Astrocyte (in vitro differentiated cells and primary cell): Measurements from ENCODE around the gene TCAIM. TPM values are rescaled to one million over a fixed set of nuclear protein-coding genes. Genes with fewer than 3 reads are reported as not detected.
"Not testable (repeated sequence)": the region's sequence is repeated elsewhere in the genome, so short reads cannot be mapped to it uniquely, and the experiment has no call there.

ENCODE experiments used
- DNase-seq: peaks from one replicate; pipeline ENCODE4 v3.0.0-alpha.2; 2010; ENCODE audit warnings: low read depth
- FAIRE-seq: peaks from 2 replicates; lab custom pipeline; 2011; peaks lifted over from hg19 to GRCh38; lab: Jason Lieb, UNC
- H2AFZ ChIP-seq: 2 replicates; pipeline ENCODE4 v1.6.0; 2012; ENCODE audit warnings: low read depth, low read length, inconsistent platforms
- H3K27ac ChIP-seq: 2 replicates; pipeline ENCODE4 v1.5.1; 2011; ENCODE audit warnings: low read depth, low read length, inconsistent platforms
- H3K27me3 ChIP-seq: 2 replicates; pipeline ENCODE4 v1.6.0; 2011; ENCODE audit warnings: low read length, inconsistent platforms; ENCODE audit not compliant: insufficient read depth
- H3K36me3 ChIP-seq: 2 replicates; pipeline ENCODE4 v1.5.1; 2011; ENCODE audit warnings: low read length, inconsistent platforms; ENCODE audit not compliant: insufficient read depth
- H3K4me1 ChIP-seq: 2 replicates; pipeline ENCODE4 v1.5.1; 2011; ENCODE audit warnings: low read length, inconsistent platforms; ENCODE audit not compliant: insufficient read depth
- H3K4me2 ChIP-seq: 2 replicates; pipeline ENCODE4 v1.6.0; 2012; ENCODE audit warnings: low read length, inconsistent platforms
- H3K4me3 ChIP-seq: 2 replicates; pipeline ENCODE4 v1.5.1; 2011; ENCODE audit warnings: low read depth, mild to moderate bottlenecking, low read length, inconsistent platforms; ENCODE audit not compliant: insufficient read depth
- H3K79me2 ChIP-seq: 2 replicates; pipeline ENCODE4 v1.6.0; 2012; ENCODE audit warnings: mild to moderate bottlenecking, low read length, inconsistent platforms; ENCODE audit not compliant: insufficient read depth
- H3K9ac ChIP-seq: 2 replicates; pipeline ENCODE4 v1.6.0; 2012; ENCODE audit warnings: mild to moderate bottlenecking, low read length, inconsistent platforms
- H3K9me3 ChIP-seq: 2 replicates; pipeline ENCODE4 v1.5.1; 2012; ENCODE audit warnings: low read depth, mild to moderate bottlenecking, low read length, inconsistent platforms; ENCODE audit not compliant: insufficient read depth
- H4K20me1 ChIP-seq: 2 replicates; pipeline ENCODE4 v1.6.0; 2012; ENCODE audit warnings: low read length, inconsistent platforms; ENCODE audit not compliant: insufficient read depth
- H3K27ac Mint-ChIP-seq: one replicate; pipeline ENCODE4 v1.8.0; 2021; ENCODE audit warnings: mild to moderate bottlenecking, mixed read lengths; ENCODE audit not compliant: unreplicated experiment
- H3K27me3 Mint-ChIP-seq: one replicate; pipeline ENCODE4 v1.8.0; 2021; ENCODE audit warnings: low read depth, mixed read lengths; ENCODE audit not compliant: unreplicated experiment
- H3K36me3 Mint-ChIP-seq: one replicate; pipeline ENCODE4 v1.8.0; 2021; ENCODE audit warnings: low read depth, mixed read lengths; ENCODE audit not compliant: unreplicated experiment
- H3K4me1 Mint-ChIP-seq: one replicate; pipeline ENCODE4 v1.8.0; 2021; ENCODE audit warnings: low read depth, mixed read lengths; ENCODE audit not compliant: unreplicated experiment
- H3K4me3 Mint-ChIP-seq: one replicate; pipeline ENCODE4 v1.8.0; 2021; ENCODE audit warnings: mild to moderate bottlenecking, moderate library complexity, mixed read lengths; ENCODE audit not compliant: unreplicated experiment
- H3K9me3 Mint-ChIP-seq: one replicate; pipeline ENCODE4 v1.8.0; 2021; ENCODE audit warnings: mild to moderate bottlenecking, mixed read lengths; ENCODE audit not compliant: unreplicated experiment
- CTCF ChIP-seq: IDR thresholded peaks from 2 replicates; pipeline ENCODE4 v1.5.1; 2011; ENCODE audit warnings: low read depth, mild to moderate bottlenecking, inconsistent platforms, low read length, moderate library complexity; ENCODE audit not compliant: insufficient read depth
- EZH2 ChIP-seq: IDR thresholded peaks from 2 replicates; pipeline ENCODE4 v1.6.1; 2012; ENCODE audit warnings: mild to moderate bottlenecking, low read length, inconsistent platforms; ENCODE audit not compliant: insufficient read depth
- total RNA-seq: library from RNA; stranded (reverse); gene quantifications from 2 replicates; pipeline ENCODE4 v1.2.1, GENCODE V29; 2021

The TCAIM gene
- total RNA-seq, 1 donor from 2014 or later: 25.5 TPM

DNA sequence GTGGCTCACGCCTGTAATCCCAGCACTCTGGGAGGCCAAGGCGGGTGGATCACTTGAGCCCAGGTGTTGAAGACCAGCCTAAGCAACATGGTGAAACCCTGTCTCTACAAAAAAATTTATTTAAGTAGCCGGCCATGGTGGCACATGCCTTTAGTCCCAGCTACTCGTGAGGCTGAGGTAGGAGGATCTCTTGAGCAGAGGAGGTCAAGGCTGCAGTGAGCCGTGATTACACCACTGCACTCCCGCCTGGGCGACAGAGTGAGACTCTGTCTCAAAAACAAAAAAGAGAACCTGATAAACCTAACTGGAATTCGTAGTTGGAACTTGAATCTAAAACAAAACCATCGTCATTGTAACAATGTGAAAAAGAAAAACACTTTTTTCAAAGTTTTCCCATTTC is 57.1 kb downstream of the TCAIM start:
- no peak for FAIRE-seq
- H3K4me3 ChIP-seq: no peak overlapping the region

DNA sequence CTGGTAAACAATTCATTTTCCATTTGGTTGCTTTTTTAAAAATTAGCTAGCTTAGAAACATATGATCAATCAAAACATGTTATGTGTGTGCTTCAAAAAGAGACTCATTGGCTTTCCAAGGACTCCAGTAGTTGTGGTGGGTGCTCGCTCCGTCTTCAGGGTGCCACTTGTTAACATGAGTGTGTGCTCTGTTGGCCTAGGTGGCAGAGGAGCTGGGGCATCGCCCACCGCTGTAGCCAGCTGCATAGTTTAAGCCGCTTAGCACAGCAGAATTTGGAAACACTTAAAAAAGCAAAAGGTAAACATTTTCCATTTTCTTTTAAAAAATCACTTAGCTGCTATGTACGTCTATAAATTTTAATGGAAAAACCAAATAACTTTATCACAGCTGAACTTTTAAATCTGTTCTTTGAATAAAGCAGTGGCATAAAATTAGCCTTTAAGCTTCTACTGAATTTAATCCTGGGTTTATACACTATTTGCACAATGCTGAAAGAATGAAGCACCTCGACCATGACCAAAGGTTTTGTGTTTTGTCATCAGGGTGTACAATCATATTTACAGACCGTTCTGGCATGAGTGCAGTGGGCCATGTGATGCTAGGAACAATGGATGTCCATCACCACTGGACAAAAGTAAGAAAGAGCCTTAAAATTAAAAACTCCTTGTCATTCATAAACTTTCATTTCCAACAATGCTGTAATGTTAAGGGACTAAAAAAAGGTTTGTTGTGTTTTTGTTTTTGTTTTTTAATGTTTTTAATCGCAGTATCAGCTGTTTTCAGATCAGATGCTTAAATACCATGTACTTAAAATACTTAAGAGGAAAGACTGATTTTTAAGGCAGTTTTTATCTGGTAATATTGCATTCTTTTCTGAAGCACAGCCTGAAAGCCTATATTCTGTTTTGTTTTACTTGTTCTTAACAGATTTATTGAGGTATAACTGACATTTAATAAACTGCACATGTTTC is 57.9 kb downstream of the TCAIM start:
- Mint-ChIP-seq H3K36me3 (no peaks in the 10 kb centered on the region), H3K27me3 (no peaks in the 10 kb centered on the region), H3K4me3 (no peak overlapping the region), H3K9me3 (peaks cover 1% of the 10 kb centered on the region), H3K4me1 (no peaks in the 10 kb centered on the region), H3K27ac (no peak overlapping the region)
- H3K36me3 ChIP-seq: no peaks in the 10 kb centered on the region
- no peak overlapping the region for H3K9ac ChIP-seq
- no peaks in the 10 kb centered on the region for H3K9me3 ChIP-seq
- TF ChIP-seq CTCF (no peak), EZH2 (no peak)
- H3K27ac ChIP-seq: no peak overlapping the region
- no peaks in the 10 kb centered on the region for H3K79me2 ChIP-seq
- H3K27me3 ChIP-seq: no peaks in the 10 kb centered on the region
- H2AFZ ChIP-seq: no peak overlapping the region
- H3K4me2 ChIP-seq: no peak overlapping the region
- H4K20me1 ChIP-seq: no peaks in the 10 kb centered on the region
- no peak for DNase-seq
- no peaks in the 10 kb centered on the region for H3K4me1 ChIP-seq
- H3K4me3 ChIP-seq: no peak overlapping the region
- FAIRE-seq: no peak

More for the DNA sequence above, 57.1 kb downstream of the TCAIM start:
- Histone ChIP-seq H3K27me3 (no peaks in the 10 kb centered on the region), H3K4me1 (no peaks in the 10 kb centered on the region), H3K36me3 (no peaks in the 10 kb centered on the region), H3K4me2 (no peak overlapping the region), H3K79me2 (no peaks in the 10 kb centered on the region), H3K27ac (no peak overlapping the region), H3K9me3 (no peaks in the 10 kb centered on the region), H2AFZ (no peak overlapping the region), H4K20me1 (no peaks in the 10 kb centered on the region), H3K9ac (no peak overlapping the region)
- Mint-ChIP-seq H3K36me3 (no peaks in the 10 kb centered on the region), H3K27me3 (no peaks in the 10 kb centered on the region), H3K4me1 (no peaks in the 10 kb centered on the region), H3K4me3 (no peak overlapping the region), H3K27ac (no peak overlapping the region), H3K9me3 (peaks cover 3% of the 10 kb centered on the region)
- DNase-seq: no peak
- TF ChIP-seq CTCF (no peak), EZH2 (no peak)

GRCh38 chr3:44398271-44398670 is 59.7 kb downstream of the TCAIM start:
- H3K4me3 ChIP-seq, H3K36me3 ChIP-seq, H3K9me3 Mint-ChIP-seq, H3K4me1 Mint-ChIP-seq, H3K27ac Mint-ChIP-seq, H3K4me1 ChIP-seq, FAIRE-seq, H3K79me2 ChIP-seq, H3K36me3 Mint-ChIP-seq, H3K4me3 Mint-ChIP-seq, DNase-seq, H3K9ac ChIP-seq, H3K9me3 ChIP-seq, H3K27me3 ChIP-seq, H2AFZ ChIP-seq, H3K4me2 ChIP-seq, H3K27me3 Mint-ChIP-seq, H4K20me1 ChIP-seq, H3K27ac ChIP-seq: not testable (repeated sequence)
